ENCODE data around the gene CYP11A1.

Gene CYP11A1

DNA sequence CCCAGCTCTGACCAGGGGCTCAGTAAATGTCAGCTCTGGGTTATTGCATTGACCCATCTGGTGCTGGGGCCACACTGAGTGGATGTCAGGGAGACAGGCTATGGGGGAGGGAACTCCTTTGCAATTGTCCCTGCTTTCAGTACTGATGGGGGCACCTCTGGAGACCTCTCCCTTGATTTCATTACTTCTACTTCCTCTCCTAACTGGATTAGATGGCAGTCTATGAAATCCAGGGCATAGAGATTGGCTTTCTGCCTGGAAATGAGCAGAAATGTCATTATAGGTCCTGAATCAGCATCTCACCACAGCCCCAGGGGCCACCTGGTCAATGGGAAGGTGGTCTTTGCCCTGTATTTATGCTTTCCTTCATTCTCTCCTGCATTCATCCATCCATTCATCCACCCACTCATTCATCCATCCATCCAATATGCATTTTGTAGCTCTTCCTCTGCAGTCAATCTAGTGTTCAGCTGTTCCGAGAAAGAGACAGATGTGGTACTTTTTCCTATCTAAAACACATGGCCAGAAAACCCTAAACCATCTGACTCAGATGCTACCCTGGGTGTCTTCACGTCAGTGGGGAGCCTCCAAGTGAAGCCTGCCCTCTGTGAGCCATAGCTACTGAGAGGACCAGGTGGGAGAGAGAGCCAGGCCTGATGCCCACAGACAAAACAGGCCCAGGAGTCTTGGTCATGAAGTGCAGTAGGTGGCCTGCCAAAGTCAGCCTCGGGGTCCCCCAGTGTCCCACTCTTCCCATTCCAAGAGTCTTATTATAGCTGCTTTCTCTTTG, 74.2 kb downstream of the CYP11A1 start:
- no peak for DNase-seq

GRCh38 chr15:74291101-74292071, 76.1 kb downstream of the CYP11A1 start:
- DNase-seq, result no peak

GRCh38 chr15:74290645-74291044, 76.8 kb downstream of the CYP11A1 start:
- no peak for DNase-seq

- no peak for DNase-seq
Observed at GRCh38 chr15:74289671-74290070, 77.8 kb downstream of the CYP11A1 start.

Measured in CD4-positive, alpha-beta T cell treated with Interleukin-15 for 1 hour (primary cell).